Activated T-cell treated with anti-CD3 and anti-CD28 coated beads, Interleukin-2, amount 50 U/mL, for 48 hours (primary cell): ENCODE data around the gene TIMM9.
A peak's percentile ranks its signal among the peaks of the same experiment; 100 is the strongest.
"Not testable (repeated sequence)": the region's sequence is repeated elsewhere in the genome, so short reads cannot be mapped to it uniquely, and the experiment has no call there.

Source experiments
- DNase-seq, 2 experiments: peaks; one replicate each; pipeline ENCODE4 v3.0.0-alpha.2; 2020

TIMM9 gene, protein sequence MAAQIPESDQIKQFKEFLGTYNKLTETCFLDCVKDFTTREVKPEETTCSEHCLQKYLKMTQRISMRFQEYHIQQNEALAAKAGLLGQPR

DNA sequence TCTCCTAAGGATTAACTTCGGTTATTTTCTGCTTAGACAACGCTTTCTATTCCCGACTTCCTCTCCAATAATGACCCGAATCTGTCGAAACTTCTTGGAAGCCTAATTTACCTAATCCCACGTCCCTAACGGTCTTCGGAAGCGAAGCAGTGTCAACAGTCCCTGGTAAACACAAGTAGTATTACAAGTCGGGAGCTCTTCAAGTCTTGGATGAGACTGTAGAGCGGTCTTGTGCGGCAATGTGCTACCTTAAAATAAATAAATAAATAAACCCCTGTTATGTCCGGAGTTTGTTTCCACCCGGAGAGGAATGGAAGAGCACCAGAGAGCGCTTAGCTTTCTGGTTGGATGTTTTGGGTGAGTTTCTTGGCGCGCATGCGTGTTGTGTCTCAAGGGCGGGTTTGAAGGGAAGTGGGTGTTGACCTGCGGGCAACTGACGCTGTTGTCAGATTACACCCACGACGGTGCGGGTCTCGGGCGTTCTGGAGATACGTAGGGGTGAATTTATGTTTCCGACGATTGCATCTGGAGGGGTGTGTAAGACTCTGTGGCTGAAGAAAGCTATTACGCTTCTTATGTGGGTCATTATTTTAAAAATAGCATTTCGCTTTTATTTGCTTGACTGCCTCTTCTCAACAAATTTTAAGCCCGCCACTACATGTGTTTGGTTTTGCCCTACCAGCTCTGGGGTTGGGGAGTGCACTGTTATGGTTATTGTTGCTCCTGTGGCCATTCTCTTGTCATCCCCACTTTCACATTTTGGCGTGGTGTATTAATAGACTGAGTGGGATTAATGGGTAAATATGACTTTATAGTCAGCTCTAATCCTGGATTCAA is at the start of gene TIMM9, which contains the start of gene KIAA0586:
Gene TIMM9 (minus strand): TSS at position 251 of the 837 bp plus-strand sequence. CDS start 15,586 bp downstream, outside the sequence.
Gene KIAA0586 (plus strand): TSS at position 439 of the 837 bp plus-strand sequence. CDS start 546 bp downstream, outside the sequence.
- peak; percentile 96 for DNase-seq

DNA sequence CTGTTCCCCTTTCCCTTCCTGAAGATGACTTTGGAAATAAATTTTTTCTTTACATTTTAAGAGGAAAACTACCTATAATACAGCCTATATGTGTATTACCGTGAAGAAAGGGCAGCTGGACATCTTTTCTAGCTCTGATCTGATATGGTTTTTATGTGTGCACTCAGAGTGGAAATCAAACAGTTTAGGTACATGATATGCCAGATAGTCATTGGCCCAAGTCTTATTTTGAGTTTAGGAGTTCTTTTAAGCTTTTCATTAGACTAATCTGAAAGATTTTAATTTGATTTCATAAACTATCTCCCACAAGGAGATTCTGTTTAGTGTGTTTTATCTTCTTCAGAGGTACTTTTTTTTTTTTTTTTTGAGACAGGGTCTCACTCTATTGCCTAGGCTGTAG is 49.0 kb upstream of the TIMM9 start:
- DNase-seq, result no peak

DNA sequence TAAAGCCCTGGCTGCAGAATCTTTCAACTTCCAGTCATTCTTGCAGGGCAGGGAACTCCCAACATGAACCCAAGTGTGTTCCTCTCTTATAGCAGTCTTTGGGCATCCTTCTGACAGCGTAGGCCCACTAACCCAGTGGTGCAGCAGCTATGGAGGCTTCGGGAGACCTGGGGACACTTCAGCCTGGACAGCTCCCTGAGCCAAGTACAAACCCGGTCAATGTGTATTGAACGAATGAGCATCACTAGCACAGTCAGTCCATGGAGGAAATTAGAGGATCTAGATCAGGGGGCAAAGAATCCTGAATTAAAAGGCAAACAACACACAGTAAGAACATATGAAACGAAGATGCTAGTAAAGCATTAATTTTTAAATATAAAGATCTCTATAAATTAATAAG is 42.0 kb upstream of the TIMM9 start:
- DNase-seq, result no peak

DNA sequence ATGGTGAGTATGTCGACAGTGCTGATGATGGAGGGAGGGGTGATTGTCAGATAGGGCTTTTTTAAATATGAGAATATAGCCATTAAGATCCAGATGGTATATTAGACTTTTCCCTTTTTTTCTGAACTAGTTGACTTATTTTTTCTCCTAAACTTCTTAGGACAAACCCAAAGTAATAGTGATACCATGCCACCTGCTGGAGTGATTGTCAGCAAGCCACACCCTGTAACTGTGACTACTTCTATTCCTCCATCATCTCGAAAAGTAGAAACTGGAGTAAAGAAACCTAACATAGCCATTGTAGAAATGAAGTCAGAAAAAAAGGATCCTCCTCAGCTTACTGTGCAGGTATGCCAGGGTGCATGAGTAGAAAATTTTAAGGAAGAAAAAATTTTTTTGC is 40.2 kb upstream of the TIMM9 start:
- DNase-seq, result no peak

DNA sequence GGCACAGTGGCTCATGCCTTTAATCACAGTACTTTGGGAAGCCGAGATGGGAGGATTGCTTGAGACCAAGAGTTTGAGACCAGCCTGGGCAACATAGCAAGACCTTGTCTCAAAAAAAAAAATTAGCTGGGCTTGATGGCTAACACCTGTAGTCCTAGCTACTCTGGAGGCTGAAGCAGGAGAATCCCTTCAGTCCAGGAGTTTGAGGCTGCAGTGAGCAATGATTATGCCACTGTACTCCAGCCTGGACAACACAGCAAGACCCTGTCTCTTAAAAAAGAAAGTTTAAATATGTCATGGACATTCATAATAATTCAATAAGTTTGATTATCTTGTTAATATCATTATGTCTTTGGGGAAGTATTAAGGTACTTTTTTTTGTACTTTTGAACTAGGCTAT is 39.1 kb upstream of the TIMM9 start:
- no peak for DNase-seq

DNA sequence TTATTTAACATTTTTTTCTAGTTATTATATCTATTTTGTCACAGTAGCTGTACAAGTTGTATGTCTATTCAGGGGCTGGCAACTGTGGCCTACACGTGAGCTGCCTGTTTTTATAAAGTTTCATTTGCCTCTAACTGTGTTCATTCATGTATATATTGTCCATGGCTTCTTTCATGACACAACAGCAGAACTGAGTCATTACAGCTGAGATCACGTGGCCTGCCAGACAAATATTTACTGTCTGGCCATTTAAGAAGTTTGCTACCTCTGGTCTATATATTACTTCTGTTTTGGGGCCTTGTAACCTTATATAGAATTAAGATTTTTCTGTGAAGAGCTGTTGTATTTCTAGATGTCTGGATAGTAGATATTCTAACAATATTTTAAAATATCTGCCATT is 38.1 kb upstream of the TIMM9 start:
- DNase-seq, result no peak

DNA sequence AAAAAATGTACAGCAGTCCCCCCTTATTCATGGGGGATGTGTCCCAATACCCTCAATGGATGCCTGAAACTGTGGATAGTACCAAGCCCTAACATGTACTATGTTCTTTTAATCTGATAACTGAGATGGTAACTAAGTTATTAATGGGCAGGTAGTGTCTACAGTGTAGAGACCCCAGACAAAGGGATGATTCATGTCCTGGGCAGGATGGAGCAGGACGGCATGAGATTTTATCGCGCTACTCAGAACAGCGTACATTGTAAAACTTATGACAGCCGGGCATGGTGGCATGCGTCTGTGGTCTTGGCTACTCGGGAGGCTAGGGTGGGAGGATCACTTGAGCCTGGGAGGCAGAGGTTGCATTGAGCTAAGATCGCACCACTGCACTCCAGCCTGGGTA is 37.3 kb upstream of the TIMM9 start:
- DNase-seq, result no peak

DNA sequence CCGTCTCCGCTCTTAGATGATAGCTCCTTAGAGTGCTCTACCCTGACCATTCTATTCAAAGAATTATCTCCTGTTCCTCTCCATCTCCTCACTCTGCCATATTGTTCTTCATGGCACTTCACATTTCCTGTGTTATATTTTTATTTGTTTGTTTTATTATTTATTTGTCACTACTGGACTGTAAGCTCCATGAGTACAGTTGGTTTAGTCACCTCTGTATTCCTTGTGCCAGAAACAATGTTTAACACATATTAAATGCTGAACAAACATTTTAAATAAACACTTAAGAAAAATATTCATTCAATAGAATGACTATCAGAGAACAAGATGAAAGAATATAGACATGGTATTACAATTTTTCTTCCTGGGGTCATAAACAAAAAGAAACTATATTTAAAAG is 35.8 kb upstream of the TIMM9 start:
- no peak for DNase-seq

DNA sequence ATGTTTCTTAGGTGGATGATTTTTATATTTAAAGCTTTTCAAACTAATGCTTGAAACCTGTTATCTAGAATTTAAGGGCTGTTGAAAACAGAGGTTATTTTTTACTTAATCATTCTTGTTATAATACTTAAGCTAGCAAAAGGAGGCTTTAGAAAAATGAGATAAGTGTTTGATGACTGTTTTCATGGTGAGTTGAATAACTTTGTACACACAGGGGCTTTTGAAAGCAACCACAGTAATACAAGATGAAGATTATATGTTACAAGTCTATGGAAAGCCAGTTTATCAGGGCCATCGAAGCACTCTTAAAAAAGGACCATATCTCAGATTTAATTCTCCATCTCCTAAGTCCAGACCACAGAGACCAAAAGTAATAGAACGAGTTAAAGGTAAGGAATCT is 33.4 kb upstream of the TIMM9 start:
- no peak for DNase-seq

DNA sequence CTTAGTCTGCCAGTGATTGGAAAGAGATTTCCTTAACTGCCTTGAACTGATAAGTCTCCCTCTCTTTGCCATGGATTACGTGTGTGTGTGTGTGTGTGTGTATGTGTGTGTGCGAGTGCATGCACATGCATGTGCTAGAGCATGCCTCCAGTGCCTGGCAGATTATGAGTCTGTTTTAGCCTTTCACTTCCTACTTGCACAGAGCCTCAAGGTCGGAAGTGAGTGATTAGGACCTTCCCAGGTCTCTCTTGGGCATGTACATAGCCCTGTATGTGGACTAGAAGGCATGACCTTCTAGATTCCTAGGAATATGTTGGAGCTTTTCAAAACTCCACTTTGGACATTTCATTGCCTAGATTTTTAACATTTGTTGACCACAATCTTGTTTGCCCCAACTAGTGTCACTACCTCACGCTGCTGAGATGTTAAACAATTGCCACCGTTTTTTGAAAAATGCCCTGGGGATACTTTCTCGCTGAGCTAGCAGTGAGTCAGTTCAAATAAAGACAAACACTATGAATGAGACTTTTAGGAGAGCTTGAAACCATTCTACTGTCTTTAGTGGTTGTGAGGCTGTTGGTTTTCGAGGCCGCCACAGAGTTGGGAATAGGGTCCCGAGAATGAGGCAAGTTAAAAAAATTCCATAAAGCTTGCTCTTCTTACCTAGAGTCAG is 28.4 kb upstream of the TIMM9 start:
- no peak for DNase-seq

DNA sequence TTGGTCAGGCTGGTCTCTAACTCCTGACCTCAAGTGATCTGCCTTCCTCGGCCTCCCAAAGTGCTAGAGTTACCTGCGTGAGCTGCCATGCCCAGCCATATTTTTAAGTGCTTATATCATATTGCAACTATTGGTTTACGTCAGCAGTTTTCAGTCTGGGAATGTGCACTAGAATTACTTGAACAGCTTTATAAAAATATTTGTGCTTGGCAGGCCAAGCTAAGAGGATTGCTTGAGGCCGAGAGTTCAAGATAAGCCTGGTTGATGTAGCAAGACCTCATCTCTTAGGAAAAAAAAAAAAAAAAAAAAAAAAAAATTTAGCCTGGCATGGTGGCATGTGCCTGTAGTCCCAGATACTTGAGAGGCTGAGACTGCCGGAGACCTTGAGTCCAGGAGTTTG is 17.3 kb upstream of the TIMM9 start:
- DNase-seq, result no peak

DNA sequence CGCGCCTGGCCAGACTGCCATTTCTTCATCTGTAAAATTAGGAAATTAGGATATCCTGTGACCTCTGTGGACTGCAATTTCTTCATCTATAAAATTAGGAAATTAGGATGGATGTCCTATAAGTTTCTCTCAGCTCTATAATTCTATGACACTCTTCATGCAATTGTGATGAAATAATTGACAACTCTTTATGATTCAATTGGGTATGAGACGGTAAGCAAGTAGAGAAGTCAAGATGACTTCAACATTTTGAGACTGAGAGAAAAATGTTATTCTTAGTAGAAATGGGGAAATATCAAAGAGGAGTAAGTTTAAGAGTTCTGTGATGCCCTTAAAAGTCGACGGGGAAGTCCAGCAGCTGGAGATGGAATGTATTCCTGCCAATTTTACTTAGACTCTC is 12.1 kb upstream of the TIMM9 start:
- DNase-seq, result no peak

DNA sequence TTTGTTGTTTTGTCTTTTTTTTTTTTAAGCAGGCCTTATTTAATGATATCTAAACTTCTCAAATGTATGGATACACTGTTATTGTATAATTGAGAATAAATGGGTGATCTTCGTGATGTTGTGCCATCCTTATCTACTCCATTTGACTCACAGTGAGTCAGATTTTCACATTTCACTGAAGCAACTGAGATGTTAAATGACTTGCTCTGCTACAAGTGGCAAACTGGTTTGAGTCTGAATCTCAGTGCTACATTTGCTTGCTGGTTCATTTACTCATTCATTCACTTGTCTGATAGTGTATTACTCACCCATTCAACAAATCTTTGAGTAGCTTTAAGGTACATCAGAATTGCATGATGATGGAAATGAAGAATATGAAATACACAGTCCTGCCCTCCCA is 2.8 kb upstream of the TIMM9 start:
- DNase-seq, result no peak

DNA sequence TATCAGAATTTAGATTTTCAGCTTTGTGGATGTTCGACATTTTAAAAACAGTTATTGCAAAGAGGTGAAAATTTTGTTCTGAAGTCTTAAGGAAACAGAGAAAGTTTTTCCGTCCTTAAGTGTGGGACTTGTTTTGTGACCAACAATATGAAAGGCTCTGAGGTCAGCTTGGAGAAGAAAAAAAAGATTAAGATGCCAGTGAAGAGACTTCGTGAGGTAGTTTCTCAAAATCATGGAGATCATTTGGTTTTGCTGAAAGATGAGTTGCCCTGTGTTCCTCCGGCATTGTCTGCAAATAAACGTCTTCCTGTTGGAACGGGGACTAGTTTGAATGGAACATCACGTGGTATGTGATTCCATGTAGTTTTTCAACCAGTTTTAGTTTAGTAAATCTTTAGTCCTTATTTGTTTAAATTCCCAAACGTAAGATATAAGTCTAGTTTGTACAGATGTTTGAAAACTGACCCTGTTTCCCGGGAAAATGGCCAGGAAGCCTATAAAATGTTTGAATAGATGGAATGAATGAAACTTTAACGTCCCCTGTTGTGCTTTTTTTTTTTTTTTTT is 870 bp upstream of the TIMM9 start:
- no peak for DNase-seq

DNA sequence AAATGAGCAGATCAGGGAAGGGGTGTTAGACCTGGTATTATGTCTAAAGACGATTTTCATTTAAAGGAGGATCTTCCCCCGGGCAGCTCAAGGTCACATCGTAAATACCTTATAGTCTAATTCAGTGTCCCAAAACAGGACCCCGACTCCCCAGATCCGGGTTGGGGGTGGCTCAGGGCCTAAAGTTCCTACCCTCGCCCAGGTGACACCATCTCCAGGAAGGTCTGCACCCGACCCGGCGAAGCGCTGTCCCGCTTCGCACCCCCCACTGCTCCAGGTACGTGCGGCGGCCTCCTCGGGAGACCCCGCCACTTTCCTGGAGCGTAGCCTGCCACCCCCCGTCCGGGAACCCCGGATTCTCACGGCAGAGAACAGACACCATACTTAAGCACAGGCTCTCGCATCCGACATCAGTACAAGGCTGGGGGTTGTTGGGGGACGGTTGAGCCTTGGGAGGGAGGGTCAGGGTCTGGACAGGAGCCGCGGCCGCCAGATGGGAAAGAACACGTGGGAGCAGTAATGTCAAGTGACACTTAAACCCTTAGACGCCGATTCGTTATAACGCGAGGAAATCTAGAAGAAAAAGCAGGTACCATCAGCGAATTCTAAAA is 556 bp downstream of the TIMM9 start:
- peak; percentile 69 to 70 for DNase-seq

DNA sequence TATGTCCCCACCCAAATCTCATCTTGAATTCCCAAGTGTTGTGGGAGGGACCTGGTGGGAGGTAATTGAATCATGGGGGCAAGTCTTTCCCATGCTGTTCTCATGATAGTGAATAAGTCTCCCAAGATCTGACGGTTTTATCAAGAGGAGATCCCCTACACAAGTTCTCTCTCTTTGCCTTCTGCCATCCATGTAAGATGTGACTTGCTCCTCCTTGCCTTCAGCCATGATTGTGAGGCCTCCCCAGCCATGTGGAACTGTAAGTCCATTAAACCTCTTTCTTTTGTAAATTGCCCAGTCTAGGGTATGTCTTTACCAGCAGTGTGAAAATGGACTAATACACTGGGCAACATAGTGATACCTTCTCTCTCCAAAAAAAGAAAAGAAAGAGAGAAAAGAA is 10.4 kb downstream of the TIMM9 start:
- not testable (repeated sequence) for DNase-seq

DNA sequence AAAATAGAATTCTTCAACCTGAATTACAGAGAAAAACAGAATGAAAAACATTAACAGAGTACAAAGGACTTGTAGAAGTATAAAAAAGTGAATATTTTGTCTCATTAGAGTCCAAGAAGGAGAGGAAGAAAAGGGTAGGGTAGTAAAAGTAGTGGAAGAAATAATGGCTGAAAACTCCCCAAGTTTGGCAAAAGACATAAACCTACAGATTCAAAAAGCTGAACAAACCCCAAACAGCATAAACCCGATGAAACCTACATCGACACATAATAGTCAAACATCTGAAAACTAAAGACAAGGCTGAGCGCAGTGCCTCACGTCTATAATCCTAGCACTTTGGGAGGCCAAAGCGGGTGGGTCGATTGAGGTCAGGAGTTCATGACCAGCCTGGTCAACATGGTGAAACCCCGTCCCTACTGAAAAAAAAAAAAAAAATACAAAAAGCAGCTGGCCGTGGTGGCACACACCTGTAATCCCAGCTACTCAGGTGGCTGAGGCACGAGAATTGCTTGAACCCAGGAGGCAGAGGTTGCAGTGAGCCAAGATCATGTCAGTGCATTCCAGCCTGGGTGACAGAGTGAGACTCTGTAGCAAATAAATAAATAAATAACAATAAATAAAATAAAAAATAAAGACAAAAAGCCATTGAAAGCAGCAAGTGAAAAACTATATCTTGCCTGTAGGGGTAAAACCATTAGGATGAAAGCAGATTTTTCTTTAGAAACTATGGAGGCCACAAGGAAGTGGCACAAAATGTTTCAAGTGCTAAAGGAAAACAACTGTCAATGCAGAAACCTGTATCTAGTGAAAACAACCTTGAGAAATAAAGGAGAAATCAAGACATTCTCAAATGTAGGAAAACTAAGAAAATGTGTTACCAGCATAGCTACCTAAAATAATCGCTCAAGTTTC is 11.4 kb downstream of the TIMM9 start:
- no peak for DNase-seq

DNA sequence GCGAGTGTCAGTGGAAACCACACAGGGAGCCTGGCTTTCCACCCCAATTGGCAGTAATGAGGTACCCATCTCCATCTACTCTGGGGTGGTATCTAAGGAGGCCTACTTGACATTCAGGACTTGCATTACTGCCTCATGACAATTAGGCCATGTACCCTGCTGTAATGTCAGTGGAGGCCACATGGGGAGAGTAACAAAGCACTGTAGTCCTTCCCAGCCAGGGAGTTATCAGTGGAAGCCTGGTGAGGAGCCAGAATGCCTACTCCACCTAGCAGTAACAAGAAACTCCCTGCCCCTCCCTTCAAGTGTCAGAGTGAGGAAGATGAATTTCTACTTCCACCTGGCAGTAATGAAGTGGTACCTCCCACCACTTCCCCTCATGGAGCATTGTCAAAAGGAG is 12.5 kb downstream of the TIMM9 start:
- DNase-seq, result no peak

DNA sequence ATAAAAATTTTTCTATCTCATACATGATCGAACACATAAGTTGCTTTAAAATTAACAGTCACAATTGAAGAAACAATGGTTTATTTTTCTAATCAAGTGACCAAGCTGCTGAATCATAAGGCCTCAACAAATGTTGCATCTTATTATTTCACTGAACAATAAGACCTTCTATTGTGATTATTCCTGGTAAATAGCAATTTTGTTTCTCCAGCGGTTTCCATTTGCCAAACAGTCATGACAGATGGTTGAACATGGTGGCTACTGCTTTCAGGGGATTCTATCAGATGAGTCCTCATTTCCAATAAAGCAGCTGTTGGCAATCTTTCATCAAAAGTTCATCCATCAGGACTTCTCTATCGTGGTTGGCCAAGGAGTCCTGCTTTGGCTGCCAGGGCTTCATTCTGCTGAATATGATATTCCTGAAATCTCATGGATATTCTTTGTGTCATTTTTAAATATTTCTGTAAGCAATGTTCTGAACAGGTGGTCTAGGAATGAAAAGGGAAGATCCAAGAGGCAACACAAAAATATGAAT is 18.6 kb downstream of the TIMM9 start:
- DNase-seq, result no peak

DNA sequence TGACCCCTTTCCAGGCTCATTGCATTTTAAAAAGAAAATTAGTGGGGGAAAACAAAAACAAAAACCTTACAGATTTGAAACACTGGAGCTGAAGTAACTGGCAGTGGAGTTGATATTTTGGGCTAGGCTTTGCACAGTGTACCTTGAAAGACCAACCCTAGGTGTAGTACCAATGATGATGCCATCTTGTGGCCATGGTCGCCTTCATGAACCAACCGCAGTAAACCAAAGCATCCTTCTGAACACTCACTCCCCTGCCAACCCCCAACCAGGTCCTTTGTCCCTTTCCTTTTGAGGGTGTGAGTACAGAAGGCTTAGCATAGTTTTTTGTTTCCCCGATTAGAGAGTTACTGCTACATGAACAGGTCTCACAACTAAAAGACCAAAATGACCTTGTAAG is 25.7 kb downstream of the TIMM9 start:
- no peak for DNase-seq

DNA sequence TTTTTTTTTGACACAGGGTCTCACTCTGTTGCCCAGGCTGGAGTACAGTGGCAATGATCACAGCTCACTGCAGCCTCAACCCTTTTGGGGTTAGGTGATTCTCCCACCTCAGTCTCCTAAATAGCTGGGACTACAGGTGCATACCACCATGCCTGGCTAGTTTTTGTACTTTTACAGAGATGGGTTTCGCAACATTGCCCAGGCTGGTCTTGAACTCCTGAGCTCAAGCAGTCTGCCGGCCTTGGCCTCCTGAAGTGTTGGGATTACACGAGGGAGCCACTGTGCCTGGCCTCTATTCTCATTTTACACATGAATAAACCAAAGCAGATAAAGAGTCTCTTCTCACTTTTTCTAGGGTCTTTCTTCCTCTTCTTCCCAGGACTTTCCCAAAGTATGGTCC is 28.4 kb downstream of the TIMM9 start:
- DNase-seq, result no peak

DNA sequence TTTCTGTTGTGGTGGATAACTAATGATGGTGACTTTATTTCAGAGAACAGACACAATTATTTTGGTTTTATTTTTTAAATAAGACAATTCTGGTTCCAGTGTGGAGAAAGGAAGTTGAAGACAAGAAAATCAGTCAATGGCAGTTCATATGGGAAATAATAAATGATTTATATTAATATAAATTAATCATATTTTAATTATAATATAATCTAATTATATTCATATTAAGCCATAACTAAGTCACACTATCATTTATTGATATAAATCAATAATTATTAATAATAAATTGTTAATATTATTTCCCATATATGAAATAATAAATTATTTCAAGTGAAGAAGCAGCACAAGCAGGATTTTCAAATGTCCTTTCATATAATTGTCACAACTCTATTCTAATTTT is 28.8 kb downstream of the TIMM9 start:
- no peak for DNase-seq
